Fibroblast of skin of abdomen (primary cell): Measurements from ENCODE around the gene IQCH.
"Not testable (repeated sequence)": the region's sequence is repeated elsewhere in the genome, so short reads cannot be mapped to it uniquely, and the experiment has no call there.

Experiments used
- DNase-seq: peaks from one replicate; pipeline ENCODE4 v3.0.0-alpha.2; 2013

IQCH gene

DNA sequence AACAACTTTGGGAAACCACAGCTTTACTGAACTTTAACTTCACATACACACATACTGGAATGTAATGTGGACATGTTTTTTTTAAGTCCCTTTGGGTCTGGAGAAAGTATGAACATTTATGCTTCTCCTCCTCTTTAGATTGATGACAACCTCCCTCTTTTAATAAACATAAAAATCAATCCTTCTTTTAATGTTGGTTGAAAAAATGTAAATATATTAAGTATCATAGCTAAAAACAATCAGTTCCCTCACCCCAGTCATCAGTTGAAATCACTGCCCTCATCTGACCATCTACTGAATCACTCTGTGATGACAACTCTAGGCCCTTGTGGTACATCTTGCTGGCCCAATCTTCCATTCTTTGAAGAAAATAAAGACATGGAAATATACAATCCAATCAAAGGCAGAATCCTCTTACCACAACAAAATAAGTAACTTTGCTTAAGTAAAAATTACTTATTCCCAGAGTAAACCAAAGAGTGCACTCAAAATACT lies 6.5 kb upstream of the IQCH start:
- DNase-seq = peak; percentile 46

- DNase-seq = no peak
Measured at GRCh38 chr15:67249830-67250229, 4.8 kb upstream of the IQCH start.

DNA sequence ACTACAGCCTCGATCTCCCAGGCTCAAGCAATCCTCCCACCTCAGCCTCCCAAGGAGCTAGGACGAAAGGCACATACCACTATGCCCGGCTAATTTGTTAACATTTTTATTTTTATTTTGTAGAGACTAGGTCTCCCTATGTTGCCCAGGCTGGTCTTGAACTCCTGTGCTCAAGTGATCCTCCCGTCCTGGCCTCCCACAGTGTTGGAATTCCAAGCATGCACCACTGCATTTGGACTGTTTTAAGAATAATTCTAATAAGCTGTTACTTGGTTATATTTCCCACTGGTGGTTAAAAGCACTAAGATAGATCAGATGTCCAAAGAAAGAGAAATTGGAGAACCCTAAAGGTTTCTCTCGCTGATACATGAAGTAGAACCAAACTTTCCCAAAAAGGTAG lies 3.3 kb upstream of the IQCH start:
- no peak for DNase-seq

DNA sequence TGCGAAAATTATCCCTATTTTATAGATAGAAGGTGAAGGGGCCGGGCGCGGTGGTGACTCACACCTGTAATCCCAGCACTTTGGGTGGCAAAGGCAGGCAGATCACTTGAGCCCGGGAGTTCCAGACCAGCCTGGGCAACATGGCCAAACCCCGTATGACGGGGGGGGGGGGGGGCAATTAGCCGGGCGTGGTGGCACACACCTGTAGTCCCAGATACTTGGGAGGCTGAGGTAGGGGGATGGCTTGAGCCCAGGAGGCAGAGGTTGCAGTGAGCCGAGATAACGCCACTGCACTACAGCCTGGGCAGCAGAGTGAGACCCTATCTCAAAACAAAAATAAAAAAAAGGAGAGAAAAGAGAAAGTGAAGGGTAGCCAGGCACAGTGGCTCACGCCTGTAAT lies 1.5 kb upstream of the IQCH start:
- DNase-seq = no peak

DNA sequence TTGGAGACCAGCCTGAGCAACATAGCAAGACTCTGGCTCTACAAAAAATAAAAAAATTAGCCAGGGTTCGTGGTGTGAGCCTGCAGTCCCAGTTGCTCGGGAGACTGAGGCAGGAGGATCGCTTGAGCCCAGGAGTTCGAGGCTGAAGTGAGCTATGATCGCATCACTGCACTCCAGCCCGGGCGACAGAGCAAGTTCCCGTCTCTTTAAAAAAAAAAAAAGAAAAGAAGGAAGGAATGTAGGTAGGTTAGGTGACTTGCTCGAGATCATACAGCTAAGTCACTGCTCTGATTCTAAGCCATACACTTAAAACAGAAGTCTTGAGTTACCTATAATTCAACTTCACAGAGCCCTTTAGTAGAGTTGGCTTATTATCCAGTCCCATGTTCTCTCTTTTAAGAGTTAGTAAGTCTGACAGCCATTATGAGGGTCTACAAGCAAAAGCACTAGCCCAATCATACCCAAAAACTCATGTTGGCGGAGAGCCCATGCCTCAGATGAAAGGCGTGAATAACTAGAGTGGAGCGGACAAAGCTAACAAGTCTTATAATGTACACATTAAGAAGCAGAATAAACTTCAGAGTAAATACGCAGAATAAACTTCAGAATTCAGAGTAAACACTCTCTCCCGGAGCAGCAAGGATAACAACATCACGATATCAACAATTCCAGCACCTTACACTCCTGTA lies 893 bp upstream of the IQCH start:
- DNase-seq = no peak

DNA sequence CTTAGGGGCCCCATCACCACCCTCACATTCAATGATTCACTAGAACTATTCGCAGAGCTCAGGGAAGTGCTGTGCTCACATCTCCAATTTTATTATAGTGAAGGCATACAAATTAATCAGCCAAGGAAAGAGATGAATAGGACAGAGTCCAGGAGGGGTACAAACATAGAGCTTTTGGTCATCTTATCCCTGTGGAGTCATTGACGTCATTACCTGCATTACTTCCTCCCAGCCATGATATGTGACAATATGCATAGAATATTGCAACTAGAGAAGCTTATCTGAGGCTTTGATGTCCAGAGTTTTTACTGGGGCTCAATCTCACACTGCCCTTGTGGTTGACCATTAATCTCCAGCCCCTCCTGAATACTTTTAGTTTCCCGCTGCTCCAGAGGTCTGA lies 1.5 kb downstream of the IQCH start:
- no peak for DNase-seq

GRCh38 chr15:67258412-67258811 lies 3.8 kb downstream of the IQCH start:
- DNase-seq = not testable (repeated sequence)

- DNase-seq = no peak
Measured at GRCh38 chr15:67259379-67259778, 4.8 kb downstream of the IQCH start.

- DNase-seq = no peak
Measured at GRCh38 chr15:67259806-67260205, 5.2 kb downstream of the IQCH start.

GRCh38 chr15:67266870-67267269 lies 12.3 kb downstream of the IQCH start:
- DNase-seq = no peak

GRCh38 chr15:67267440-67267839 lies 12.9 kb downstream of the IQCH start:
- DNase-seq = no peak

DNA sequence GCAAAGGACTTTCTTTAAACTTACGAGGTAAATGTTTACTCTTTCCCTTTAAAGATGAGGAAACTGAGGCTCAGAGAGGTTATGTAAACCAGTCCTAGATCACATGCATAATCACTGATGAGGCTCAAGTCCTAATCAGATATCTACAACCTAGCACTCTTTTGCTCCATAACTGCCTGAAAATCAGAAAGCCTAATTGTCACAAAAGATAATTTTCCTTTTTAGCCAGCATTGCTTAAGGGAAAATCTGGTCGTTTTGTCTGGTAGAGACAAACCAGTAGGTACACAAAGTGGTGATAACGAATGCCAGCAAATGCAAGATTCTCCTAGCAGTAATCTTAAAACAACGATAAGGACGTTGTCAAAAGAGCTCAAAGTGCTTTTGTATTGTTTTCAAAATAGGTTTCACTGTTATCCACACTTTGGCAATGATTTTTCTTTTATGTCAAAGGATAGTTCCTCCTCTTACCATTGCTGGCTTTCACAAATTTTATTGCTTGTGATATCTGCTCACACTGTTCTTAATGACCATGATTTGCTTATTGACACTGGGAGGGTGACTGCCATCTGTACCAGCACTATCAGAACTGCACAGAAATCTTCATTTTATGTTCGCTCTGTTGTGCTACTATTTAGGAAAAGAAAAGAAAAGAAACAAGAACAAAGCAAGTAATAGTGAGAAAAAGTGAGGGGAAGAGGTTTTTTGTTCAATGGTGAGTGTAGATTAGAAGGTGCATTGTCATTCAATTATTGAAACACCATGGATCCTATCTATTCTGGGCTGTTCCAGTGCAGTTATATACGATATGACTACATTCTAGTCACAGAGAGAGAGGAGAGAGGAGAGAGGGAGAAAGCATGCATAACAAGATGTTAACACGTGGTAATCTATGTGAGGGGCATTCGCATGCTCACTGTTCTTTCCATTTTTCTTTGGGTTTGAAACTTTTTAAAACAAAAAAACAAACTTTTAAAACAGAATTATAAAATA lies 13.7 kb downstream of the IQCH start:
- no peak for DNase-seq

DNA sequence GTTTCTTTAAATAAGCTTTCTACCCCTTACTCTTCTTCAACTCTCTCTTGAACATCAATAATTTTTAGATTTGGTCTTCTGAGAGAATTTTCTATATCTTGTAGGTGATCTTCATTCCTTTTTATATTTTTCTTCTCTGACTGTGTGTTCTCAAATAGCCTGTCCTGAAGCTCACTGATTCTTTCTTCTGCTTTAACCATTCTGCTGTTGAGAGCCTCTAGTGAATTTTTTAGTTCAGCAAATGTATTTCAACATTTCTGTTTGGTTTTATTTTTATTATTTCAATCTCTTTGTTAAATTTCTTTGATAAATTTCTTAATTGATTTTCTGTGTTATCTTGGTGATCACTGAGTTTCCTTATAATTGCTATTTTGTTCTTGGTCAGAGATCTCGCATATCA lies 19.6 kb downstream of the IQCH start:
- no peak for DNase-seq

- DNase-seq = no peak
Measured at GRCh38 chr15:67276666-67277065, 22.1 kb downstream of the IQCH start.

DNA sequence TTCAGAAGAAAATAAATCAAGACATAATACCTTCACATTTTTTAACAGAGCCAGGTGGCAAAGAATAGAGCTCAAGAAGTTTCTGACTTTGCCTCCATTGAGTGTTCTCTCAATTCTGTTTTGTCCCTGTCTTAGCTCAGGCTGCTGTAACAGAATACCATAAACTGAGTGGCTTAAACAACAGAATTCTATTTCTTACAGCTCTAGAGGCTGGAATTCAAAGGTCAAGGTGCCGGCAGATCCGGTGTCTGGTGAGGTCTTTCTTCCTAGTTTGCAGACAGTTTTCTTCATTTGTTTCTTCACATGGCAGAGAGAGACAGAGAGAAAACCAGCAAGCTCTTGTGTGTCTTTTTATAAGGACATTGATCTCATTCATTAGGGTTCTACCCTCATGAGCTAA lies 25.6 kb downstream of the IQCH start:
- DNase-seq = no peak

DNA sequence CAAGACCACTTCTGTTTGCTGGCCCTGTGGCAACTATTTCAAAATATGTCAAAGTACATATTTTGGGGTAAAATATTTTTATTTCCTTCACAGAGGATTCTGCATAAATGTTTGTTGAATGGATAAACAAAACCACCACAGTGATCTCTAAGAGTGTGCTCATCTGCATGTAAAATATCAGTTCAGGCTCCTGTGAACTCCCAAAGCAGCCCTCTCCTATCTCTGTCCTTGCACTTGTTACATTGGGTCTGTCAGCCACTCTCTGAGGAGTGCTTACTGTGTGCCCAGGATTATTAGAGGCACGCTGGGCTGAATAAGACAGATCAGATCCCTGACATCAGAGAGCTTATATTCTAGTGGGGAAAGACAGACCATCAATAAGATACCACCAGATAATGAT lies 27.1 kb downstream of the IQCH start:
- DNase-seq = no peak

GRCh38 chr15:67285625-67286024 lies 31.0 kb downstream of the IQCH start:
- not testable (repeated sequence) for DNase-seq

GRCh38 chr15:67286400-67286799 lies 31.8 kb downstream of the IQCH start:
- DNase-seq = not testable (repeated sequence)

DNA sequence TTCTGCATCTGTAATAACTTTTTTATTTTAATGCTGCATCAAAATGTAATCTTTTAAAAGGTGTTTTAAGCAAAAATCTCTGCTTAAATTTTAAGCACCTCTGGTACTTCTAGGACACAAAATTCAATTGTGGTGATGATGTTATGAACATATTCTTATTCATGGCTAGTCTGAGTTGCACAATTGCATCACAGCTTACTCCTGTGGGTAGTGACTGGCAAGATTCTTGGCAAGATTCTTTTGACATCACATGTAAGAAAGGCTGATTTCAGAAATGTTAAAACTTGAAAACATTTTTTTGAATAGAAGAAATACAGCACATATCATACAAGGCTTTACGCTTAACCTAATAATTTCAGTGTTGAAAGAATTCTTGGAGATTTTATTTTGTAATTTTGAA lies 35.7 kb downstream of the IQCH start:
- no peak for DNase-seq

DNA sequence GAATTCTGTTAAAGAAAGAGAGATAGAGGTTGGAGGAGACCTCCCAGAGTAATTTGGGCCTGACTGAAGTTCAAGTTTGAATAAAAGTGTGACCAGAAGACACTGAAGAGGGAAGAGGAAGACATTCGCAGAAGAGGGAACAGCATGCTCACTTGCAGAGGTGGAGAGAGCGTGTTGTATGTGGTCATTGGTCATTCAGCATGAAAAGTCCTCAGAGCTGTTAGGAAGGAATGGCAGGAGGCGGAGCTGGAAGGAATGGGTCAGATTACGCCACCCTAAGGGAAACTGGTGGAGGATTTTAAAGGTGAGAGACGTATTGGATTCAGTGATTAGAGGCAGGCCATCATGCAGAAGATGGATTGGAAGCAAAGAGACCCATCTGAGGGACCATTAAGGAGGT lies 41.6 kb downstream of the IQCH start:
- no peak for DNase-seq

- no peak for DNase-seq
Measured at GRCh38 chr15:67296684-67297083, 42.1 kb downstream of the IQCH start.

DNA sequence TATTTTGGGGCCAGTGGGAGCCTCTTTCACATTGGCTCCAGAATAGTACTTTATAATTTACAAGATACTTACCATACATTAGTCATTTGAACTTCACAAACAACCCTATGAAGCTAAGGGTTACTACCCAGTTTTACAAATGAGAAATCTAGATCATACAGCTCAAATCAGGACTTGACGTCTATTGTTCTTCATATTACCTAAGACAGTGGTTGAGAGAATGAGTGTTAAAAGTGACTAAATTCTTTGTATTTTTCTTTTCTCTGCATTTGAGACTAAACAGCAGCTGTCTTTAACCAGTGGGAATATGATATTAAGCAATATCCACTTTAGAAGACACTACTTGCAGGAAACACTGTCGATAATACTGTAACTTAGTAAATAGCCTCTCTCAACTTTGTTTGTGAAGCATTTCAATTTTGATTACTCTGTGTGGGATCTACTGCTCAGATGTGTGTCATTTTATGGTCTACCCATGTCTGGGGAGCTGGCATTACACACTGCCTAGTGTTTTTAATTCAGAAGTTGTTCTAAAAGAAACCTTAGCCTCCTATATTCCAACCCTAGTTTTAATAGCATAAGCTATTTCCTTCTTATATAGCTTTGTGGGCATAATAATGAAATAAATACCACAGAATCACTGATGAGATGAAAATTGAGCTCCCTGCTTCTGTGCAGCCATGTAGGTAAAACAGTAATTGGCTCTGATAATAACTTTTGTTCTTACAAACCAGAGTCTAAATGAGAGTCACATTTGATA lies 45.9 kb downstream of the IQCH start:
- DNase-seq = no peak
